Mesendoderm (in vitro differentiated cells): Measurements from ENCODE around the gene SEMG2.

Source experiments
- DNase-seq: peaks from one replicate; pipeline ENCODE4 v3.0.0; 2013
- H2AK5ac ChIP-seq: 2 replicates; pipeline ENCODE4 v1.6.1; 2013; ENCODE audit warnings: low read length, inconsistent platforms
- H2BK120ac ChIP-seq: 2 replicates; pipeline ENCODE4 v1.6.1; 2013; ENCODE audit warnings: low read depth, mild to moderate bottlenecking, low read length, moderate library complexity, mixed read lengths
- H2BK15ac ChIP-seq: replicated peaks from 2 replicates; pipeline ENCODE4 v1.6.1; 2013; ENCODE audit warnings: low read depth, mild to moderate bottlenecking, moderate library complexity
- H2BK5ac ChIP-seq: 2 replicates; pipeline ENCODE4 v1.6.1; 2013; ENCODE audit warnings: low read length, inconsistent platforms
- H3K18ac ChIP-seq: 2 replicates; pipeline ENCODE4 v1.6.1; 2013; ENCODE audit warnings: mild to moderate bottlenecking, low read length, mixed read lengths
- H3K23ac ChIP-seq: one replicate; pipeline ENCODE4 v1.6.1; 2013; ENCODE audit warnings: low read length
- H3K27ac ChIP-seq: 2 replicates; pipeline ENCODE4 v1.5.1; 2013; ENCODE audit warnings: low read depth, mild to moderate bottlenecking, inconsistent platforms, low read length, moderate library complexity
- H3K27me3 ChIP-seq: 2 replicates; pipeline ENCODE4 v1.6.1; 2013; ENCODE audit warnings: low read length, control low read depth, mild to moderate bottlenecking, inconsistent platforms; ENCODE audit not compliant: insufficient read depth, poor library complexity
- H3K36me3 ChIP-seq: 2 replicates; pipeline ENCODE4 v1.6.1; 2013; ENCODE audit warnings: low read length, inconsistent platforms; ENCODE audit not compliant: control insufficient read depth, insufficient read depth
- H3K4ac ChIP-seq: one replicate; pipeline ENCODE4 v1.6.1; 2013; ENCODE audit warnings: low read depth, mild to moderate bottlenecking, low read length, moderate library complexity
- H3K4me1 ChIP-seq: 2 replicates; pipeline ENCODE4 v1.6.1; 2013; ENCODE audit warnings: low read depth, low read length, inconsistent platforms; ENCODE audit not compliant: control insufficient read depth
- H3K4me2 ChIP-seq: 2 replicates; pipeline ENCODE4 v1.6.1; 2013; ENCODE audit warnings: low read length
- H3K4me3 ChIP-seq: 2 replicates; pipeline ENCODE4 v1.5.1; 2013; ENCODE audit warnings: mild to moderate bottlenecking, low read length
- H3K56ac ChIP-seq: one replicate; pipeline ENCODE4 v1.6.1; 2013; ENCODE audit warnings: low read length
- H3K79me1 ChIP-seq: 2 replicates; pipeline ENCODE4 v1.6.1; 2013; ENCODE audit warnings: low read length, inconsistent platforms
- H3K79me2 ChIP-seq: 2 replicates; pipeline ENCODE4 v1.6.1; 2013; ENCODE audit warnings: mild to moderate bottlenecking, low read length; ENCODE audit not compliant: control insufficient read depth, insufficient read depth
- H3K9ac ChIP-seq: 2 replicates; pipeline ENCODE4 v1.6.1; 2013; ENCODE audit warnings: low read length, inconsistent platforms
- H4K5ac ChIP-seq: one replicate; pipeline ENCODE4 v1.6.1; 2013; ENCODE audit warnings: low read length
- H4K8ac ChIP-seq: one replicate; pipeline ENCODE4 v1.6.1; 2013; ENCODE audit warnings: low read depth, mild to moderate bottlenecking, control low read depth, low read length, moderate library complexity
- WGBS: extraction: QIAGEN DNeasy Blood & Tissue Kit; methylation state at CpG from one replicate; pipeline ENCODE4 v1.1.7; 2013; ENCODE audit warnings: low lambda C conversion rate, missing lambda C conversion rate; ENCODE audit not compliant: insufficient coverage; ENCODE audit errors: extremely low coverage; 5-methylcytosine and 5-hydroxymethylcytosine counted together

Gene SEMG2

DNA sequence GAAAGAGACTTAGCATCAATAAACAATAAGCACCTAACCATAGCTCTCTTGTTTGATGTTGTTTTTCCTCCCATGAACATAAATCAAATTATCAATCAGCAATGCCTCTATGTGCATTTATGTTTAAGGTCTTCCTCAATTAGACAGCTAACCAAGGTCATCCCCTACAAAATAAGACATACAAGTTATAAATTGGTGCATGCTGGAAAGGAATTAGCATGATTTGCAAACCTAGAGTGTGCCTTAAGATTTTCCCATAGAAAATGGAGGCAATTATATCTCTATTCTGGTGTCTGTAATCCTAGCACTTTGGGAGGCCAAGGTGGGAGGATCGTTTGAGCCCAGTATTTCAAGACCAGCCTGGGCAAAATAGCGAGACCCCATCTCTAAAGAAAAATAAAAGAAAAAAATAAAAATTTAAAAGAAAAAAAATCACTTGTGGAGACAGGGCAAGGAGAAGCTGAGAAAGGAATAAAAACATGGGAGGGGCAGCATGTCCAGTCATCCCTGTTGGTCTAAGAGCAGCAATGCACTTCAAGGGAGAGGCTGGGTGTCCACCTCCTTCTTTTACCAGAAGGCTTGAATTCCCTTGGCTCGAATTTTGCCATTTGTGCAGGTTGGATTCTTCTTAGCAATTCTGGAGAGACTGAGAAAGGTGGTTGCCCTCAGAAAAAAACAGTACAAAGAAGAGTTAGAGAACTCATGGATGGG, 42.5 kb downstream of the SEMG2 start:
- Histone ChIP-seq H3K36me3 (no peaks in the 10 kb centered on the region), H3K4me1 (no peaks in the 10 kb centered on the region), H2AK5ac (no peak overlapping the region), H3K18ac (no peak overlapping the region), H3K56ac (no peak overlapping the region), H3K27me3 (no peaks in the 10 kb centered on the region), H4K5ac (no peak overlapping the region), H3K9ac (no peak overlapping the region), H2BK15ac (no peak overlapping the region), H2BK5ac (no peak overlapping the region), H3K4ac (no peak overlapping the region), H4K8ac (no peak overlapping the region), H3K27ac (no peak overlapping the region), H3K23ac (no peak overlapping the region), H3K79me1 (no peaks in the 10 kb centered on the region), H3K4me2 (no peak overlapping the region), H2BK120ac (no peak overlapping the region), H3K79me2 (no peaks in the 10 kb centered on the region), H3K4me3 (no peak overlapping the region)
- no peak for DNase-seq
- no CpG with 5 or more reads among the region's 3 CpGs for WGBS

DNA sequence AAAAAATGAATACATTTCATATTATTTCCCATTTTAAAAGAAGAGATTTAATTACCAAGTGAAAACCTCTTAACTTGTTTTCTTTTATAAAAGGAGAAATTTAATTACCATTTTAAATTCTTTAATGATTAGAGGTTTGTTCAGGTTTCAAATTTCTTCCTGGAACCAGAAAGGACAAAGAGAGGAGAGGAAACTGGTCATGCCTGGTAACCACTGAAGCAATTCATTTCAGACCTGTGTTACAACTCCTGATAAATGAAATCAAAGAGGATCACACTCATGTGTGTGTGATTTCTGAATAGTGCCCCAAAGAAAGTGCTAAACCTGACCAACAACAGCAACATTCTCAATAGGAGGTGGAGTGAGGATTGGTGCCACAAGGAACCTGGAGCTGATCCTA, 45.8 kb downstream of the SEMG2 start:
- Histone ChIP-seq H3K27ac (no peak overlapping the region), H3K9ac (no peak overlapping the region), H2BK120ac (no peak overlapping the region), H4K5ac (no peak overlapping the region), H3K4me1 (no peaks in the 10 kb centered on the region), H2BK5ac (no peak overlapping the region), H3K4ac (no peak overlapping the region), H3K4me2 (no peak overlapping the region), H3K4me3 (no peak overlapping the region), H2AK5ac (no peak overlapping the region), H3K79me2 (no peaks in the 10 kb centered on the region), H2BK15ac (no peak overlapping the region), H3K56ac (no peak overlapping the region), H3K36me3 (no peaks in the 10 kb centered on the region), H3K23ac (no peak overlapping the region), H4K8ac (no peak overlapping the region), H3K27me3 (no peaks in the 10 kb centered on the region), H3K79me1 (no peaks in the 10 kb centered on the region), H3K18ac (no peak overlapping the region)
- no peak for DNase-seq

DNA sequence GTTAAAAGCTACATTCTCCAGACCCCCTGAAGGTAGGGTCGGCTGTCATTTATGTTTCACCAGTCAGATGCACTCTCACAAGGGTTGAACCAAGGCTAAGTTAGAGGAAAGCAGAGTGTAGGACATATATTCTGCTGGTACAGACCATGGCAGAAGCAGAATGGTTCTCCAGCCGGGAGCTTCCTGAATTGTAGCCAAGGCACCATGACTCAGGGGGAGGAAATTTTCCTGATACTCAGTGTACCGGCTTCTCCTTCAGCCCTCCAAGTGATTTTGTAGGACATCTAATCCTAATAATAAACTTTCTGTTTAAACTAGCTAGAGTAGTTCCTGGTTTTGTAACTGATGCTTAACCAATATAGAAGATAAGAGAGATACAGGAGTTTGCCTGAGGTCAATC, 47.4 kb downstream of the SEMG2 start:
- no peak overlapping the region for H3K18ac ChIP-seq
- no peaks in the 10 kb centered on the region for H3K79me2 ChIP-seq
- H3K23ac ChIP-seq: no peak overlapping the region
- no peaks in the 10 kb centered on the region for H3K4me1 ChIP-seq
- no peak overlapping the region for H3K9ac ChIP-seq
- H3K56ac ChIP-seq: no peak overlapping the region
- H2BK5ac ChIP-seq: no peak overlapping the region
- no peaks in the 10 kb centered on the region for H3K36me3 ChIP-seq
- H2BK120ac ChIP-seq: no peak overlapping the region
- no peak overlapping the region for H3K4me2 ChIP-seq
- H3K27ac ChIP-seq: no peak overlapping the region
- no CpG with 5 or more reads among the region's 3 CpGs for WGBS
- no peak overlapping the region for H2AK5ac ChIP-seq
- H3K4ac ChIP-seq: no peak overlapping the region
- H3K27me3 ChIP-seq: no peaks in the 10 kb centered on the region
- H3K79me1 ChIP-seq: no peaks in the 10 kb centered on the region
- H2BK15ac ChIP-seq: no peak overlapping the region
- no peak for DNase-seq
- H3K4me3 ChIP-seq: no peak overlapping the region
- no peak overlapping the region for H4K5ac ChIP-seq
- no peak overlapping the region for H4K8ac ChIP-seq

DNA sequence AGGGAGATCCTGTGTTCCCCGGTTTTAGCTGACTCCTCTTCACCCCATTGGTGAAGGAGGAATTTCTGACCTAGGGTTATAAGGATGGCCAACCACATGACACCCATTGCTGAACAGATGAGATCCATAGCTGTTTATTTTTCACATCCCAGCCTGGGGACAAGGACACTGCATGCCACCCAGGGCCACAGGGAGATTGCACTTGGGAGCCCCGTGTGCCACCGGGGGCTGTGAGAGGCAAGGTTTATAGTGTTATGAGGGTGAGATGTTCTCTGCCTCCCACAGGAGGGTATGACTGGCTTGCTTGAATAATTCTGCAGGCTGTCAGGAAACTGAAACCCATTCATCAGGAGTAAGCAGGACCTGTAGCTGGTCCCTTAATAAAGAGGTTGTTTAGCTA, 47.9 kb downstream of the SEMG2 start:
- H3K4me1 ChIP-seq: no peaks in the 10 kb centered on the region
- H3K4me2 ChIP-seq: no peak overlapping the region
- H3K79me2 ChIP-seq: no peaks in the 10 kb centered on the region
- no peak overlapping the region for H4K8ac ChIP-seq
- H3K18ac ChIP-seq: no peak overlapping the region
- no peak overlapping the region for H3K4me3 ChIP-seq
- H3K4ac ChIP-seq: no peak overlapping the region
- no peak overlapping the region for H3K27ac ChIP-seq
- no peak overlapping the region for H2BK15ac ChIP-seq
- H4K5ac ChIP-seq: no peak overlapping the region
- no CpG with 5 or more reads among the region's 3 CpGs for WGBS
- H3K27me3 ChIP-seq: no peaks in the 10 kb centered on the region
- H2BK5ac ChIP-seq: no peak overlapping the region
- no peak overlapping the region for H2AK5ac ChIP-seq
- H3K36me3 ChIP-seq: no peaks in the 10 kb centered on the region
- no peak overlapping the region for H3K23ac ChIP-seq
- no peak overlapping the region for H3K56ac ChIP-seq
- H3K9ac ChIP-seq: no peak overlapping the region
- no peak for DNase-seq
- no peak overlapping the region for H2BK120ac ChIP-seq
- no peaks in the 10 kb centered on the region for H3K79me1 ChIP-seq

DNA sequence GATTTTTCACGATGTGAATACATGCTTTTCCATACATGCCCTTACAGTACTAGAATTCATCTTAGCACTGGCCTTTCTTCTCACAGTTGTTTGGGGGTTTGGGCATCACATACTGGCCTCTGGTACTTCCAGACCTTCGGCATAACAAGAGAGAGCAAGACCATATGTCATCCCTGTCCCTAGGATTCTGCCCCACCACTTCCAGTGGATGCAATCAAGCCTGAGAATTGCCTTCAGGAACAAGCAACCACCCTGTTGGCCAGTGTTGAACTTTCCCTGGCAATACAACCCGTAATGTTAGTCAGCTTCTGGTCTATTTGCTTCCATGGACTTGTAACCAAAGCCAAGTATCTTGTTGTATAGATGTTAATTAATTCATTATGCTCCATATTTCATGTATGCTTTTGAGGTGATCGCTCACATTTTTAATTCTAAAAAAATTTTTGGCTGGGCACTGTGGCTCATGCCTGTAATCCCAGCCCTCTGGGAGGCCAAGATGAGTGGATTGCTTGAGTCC, 48.6 kb downstream of the SEMG2 start:
- Histone ChIP-seq H3K36me3 (no peaks in the 10 kb centered on the region), H3K4me3 (no peak overlapping the region), H4K5ac (no peak overlapping the region), H3K4ac (no peak overlapping the region), H2BK15ac (no peak overlapping the region), H3K18ac (no peak overlapping the region), H3K9ac (no peak overlapping the region), H2AK5ac (no peak overlapping the region), H2BK120ac (no peak overlapping the region), H3K56ac (no peak overlapping the region), H3K27me3 (no peaks in the 10 kb centered on the region), H3K27ac (no peak overlapping the region), H3K4me2 (no peak overlapping the region), H3K79me1 (no peaks in the 10 kb centered on the region), H3K79me2 (no peaks in the 10 kb centered on the region), H2BK5ac (no peak overlapping the region), H3K23ac (no peak overlapping the region), H4K8ac (no peak overlapping the region), H3K4me1 (no peaks in the 10 kb centered on the region)
- WGBS: no CpG with 5 or more reads among the region's 4 CpGs
- DNase-seq: no peak
